GM12891 (cell line): ENCODE data around the gene SLC35B2.

Experiments used
- DNase-seq: peaks from one replicate; pipeline ENCODE4 v3.0.0; 2011; ENCODE audit warnings: low spot score; ENCODE audit not compliant: insufficient read length
- FAIRE-seq: peaks from 2 replicates; lab custom pipeline; 2011; peaks lifted over from hg19 to GRCh38; lab: Jason Lieb, UNC
- PAX5 ChIP-seq: IDR thresholded peaks from 2 replicates; pipeline ENCODE4 v1.6.1; 2011; ENCODE audit warnings: low read length, moderate library complexity, mild to moderate bottlenecking; ENCODE audit not compliant: insufficient read depth, severe bottlenecking
- POLR2A ChIP-seq: IDR thresholded peaks from 2 replicates; pipeline ENCODE4 v1.6.1; 2011; ENCODE audit warnings: low read depth, low read length, control low read depth
- POLR2AphosphoS5 ChIP-seq: IDR thresholded peaks from 2 replicates; pipeline ENCODE4 v1.6.1; 2011; ENCODE audit warnings: low read depth, low read length, control low read depth
- POU2F2 ChIP-seq: IDR thresholded peaks from 2 replicates; pipeline ENCODE4 v1.6.1; 2011; ENCODE audit warnings: low read depth, mild to moderate bottlenecking, control low read depth, low read length, moderate library complexity
- SPI1 ChIP-seq: IDR thresholded peaks from 2 replicates; pipeline ENCODE4 v1.6.1; 2011; ENCODE audit warnings: low read depth, low read length, control low read depth
- TAF1 ChIP-seq: IDR thresholded peaks from 2 replicates; pipeline ENCODE4 v1.6.1; 2011; ENCODE audit warnings: low read depth, low read length, control low read depth

Gene SLC35B2

GRCh38 chr6:44276667-44277640 lies 19.6 kb upstream of the SLC35B2 start:
- FAIRE-seq: no peak

GRCh38 chr6:44275749-44276648 lies 18.7 kb upstream of the SLC35B2 start:
- TF ChIP-seq POLR2A (no peak), PAX5 (no peak), SPI1 (no peak), POU2F2 (no peak), POLR2AphosphoS5 (no peak), TAF1 (no peak)
- DNase-seq: no peak
- no peak for FAIRE-seq

More at GRCh38 chr6:44276667-44277640, 19.6 kb upstream of the SLC35B2 start:
- no peak for DNase-seq
- TF ChIP-seq POLR2A (no peak), TAF1 (no peak), PAX5 (no peak), SPI1 (no peak), POU2F2 (no peak), POLR2AphosphoS5 (no peak)

GRCh38 chr6:44275271-44275748 lies 18.0 kb upstream of the SLC35B2 start:
- DNase-seq: no peak
- TF ChIP-seq SPI1 (no peak), POU2F2 (no peak), PAX5 (no peak), POLR2A (no peak), TAF1 (no peak), POLR2AphosphoS5 (no peak)
- no peak for FAIRE-seq

GRCh38 chr6:44273617-44274016 lies 16.3 kb upstream of the SLC35B2 start:
- no peak for TF ChIP-seq POLR2A
- TF ChIP-seq SPI1: no peak
- TF ChIP-seq POU2F2: no peak
- TF ChIP-seq PAX5: no peak
- no peak for TF ChIP-seq TAF1
- no peak for TF ChIP-seq POLR2AphosphoS5
- no peak for DNase-seq
- FAIRE-seq: no peak

GRCh38 chr6:44272999-44273566 lies 15.8 kb upstream of the SLC35B2 start:
- no peak for FAIRE-seq
- no peak for TF ChIP-seq POLR2AphosphoS5
- TF ChIP-seq POU2F2: no peak
- no peak for TF ChIP-seq TAF1
- no peak for DNase-seq

- FAIRE-seq: no peak
Observed at GRCh38 chr6:44272529-44272928, 15.2 kb upstream of the SLC35B2 start.

GRCh38 chr6:44271914-44272313 lies 14.6 kb upstream of the SLC35B2 start:
- DNase-seq (no peak), FAIRE-seq (no peak)
- TF ChIP-seq SPI1: no peak
- no peak for TF ChIP-seq POLR2A
- no peak for TF ChIP-seq POLR2AphosphoS5
- no peak for TF ChIP-seq TAF1
- no peak for TF ChIP-seq PAX5
- TF ChIP-seq POU2F2: no peak

More at GRCh38 chr6:44272529-44272928, 15.2 kb upstream of the SLC35B2 start:
- TF ChIP-seq POLR2AphosphoS5 (no peak), SPI1 (no peak), PAX5 (no peak), POU2F2 (no peak), POLR2A (no peak), TAF1 (no peak)
- DNase-seq: no peak

- FAIRE-seq (no peak), DNase-seq (no peak)
- no peak for TF ChIP-seq PAX5
- TF ChIP-seq POU2F2: no peak
- TF ChIP-seq POLR2AphosphoS5: no peak
- no peak for TF ChIP-seq SPI1
- no peak for TF ChIP-seq POLR2A
- TF ChIP-seq TAF1: no peak
Observed at GRCh38 chr6:44271406-44271723, 14.0 kb upstream of the SLC35B2 start.
